Suprapubic skin (tissue), 4 donors: Measurements from ENCODE around the gene CACNG4. TPM values are rescaled to one million over a fixed set of nuclear protein-coding genes. Genes with fewer than 3 reads are reported as not detected.

Experiments used
- DNase-seq, 2 donors: peaks; one replicate each; pipeline ENCODE4 v3.0.0-alpha.2; 2019; ENCODE audit warnings: low spot score in 2 of 2
- H3K27ac ChIP-seq: fragments of 200-600 bp; sonication (generic); one replicate; pipeline ENCODE4 v1.5.1; 2019
- H3K27me3 ChIP-seq: fragments of 200-600 bp; sonication (generic); one replicate; pipeline ENCODE4 v1.5.1; 2019
- H3K36me3 ChIP-seq: fragments of 200-600 bp; sonication (generic); one replicate; pipeline ENCODE4 v1.5.1; 2019
- H3K4me1 ChIP-seq: fragments of 200-600 bp; sonication (generic); one replicate; pipeline ENCODE4 v1.5.1; 2019
- H3K4me3 ChIP-seq: fragments of 200-600 bp; sonication (generic); one replicate; pipeline ENCODE4 v1.5.1; 2019; ENCODE audit warnings: mild to moderate bottlenecking
- H3K9me3 ChIP-seq: fragments of 200-600 bp; sonication (generic); one replicate; pipeline ENCODE4 v1.5.1; 2019
- CTCF ChIP-seq, 2 donors: fragments of 200-600 bp in 1 of 2; fragments of 450-650 bp in 1 of 2; sonication (generic) in 1 of 2; IDR thresholded peaks; one replicate each; pipeline ENCODE4 v1.5.1; 2016 to 2019; ENCODE audit warnings: antibody characterized with exemption in 2 of 2, mild to moderate bottlenecking in 1 of 2, moderate library complexity in 1 of 2
- EP300 ChIP-seq: sonication (generic); formaldehyde crosslinking; IDR thresholded peaks from one replicate; pipeline ENCODE4 v1.6.1; 2017; ENCODE audit warnings: antibody characterized with exemption
- POLR2A ChIP-seq, 2 donors: fragments of 450-650 bp; IDR thresholded peaks; one replicate each; pipeline ENCODE4 v1.6.1; 2017; ENCODE audit warnings: antibody characterized with exemption in 2 of 2, mild to moderate bottlenecking in 2 of 2, moderate library complexity in 2 of 2
- POLR2AphosphoS5 ChIP-seq, 3 donors: sonication (generic); formaldehyde crosslinking; IDR thresholded peaks; one replicate each; pipeline ENCODE4 v1.6.1; 2017; ENCODE audit warnings: antibody characterized with exemption in 3 of 3
- WGBS: methylation state at CpG from one replicate; pipeline ENCODE4 v1.1.5; 2018; 5-methylcytosine and 5-hydroxymethylcytosine counted together
- total RNA-seq, 4 donors: library from RNA; depleted of rRNA; stranded (reverse); fragments of >200 nt; gene quantifications; one replicate each; pipeline ENCODE4 v1.1.0, GENCODE V29; 2016

The CACNG4 gene
- total RNA-seq, 4 donors from 2014 or later = 0.49 to 0.68 (median 0.51) TPM; not detected in 1

GRCh38 chr17:66948061-66948750 is 16.3 kb upstream of the CACNG4 start:
- Histone ChIP-seq H3K4me3 (no peak overlapping the region), H3K27ac (no peak overlapping the region), H3K36me3 (no peaks in the 10 kb centered on the region), H3K4me1 (peaks cover 29% of the 10 kb centered on the region), H3K27me3 (peaks cover 51% of the 10 kb centered on the region), H3K9me3 (no peaks in the 10 kb centered on the region)
- TF ChIP-seq CTCF (IDR thresholded peaks at IDR 0.05) (no peak), POLR2A (IDR thresholded peaks at IDR 0.05) (no peak), EP300 (no peak), POLR2AphosphoS5 (IDR thresholded peaks at IDR 0.05) (no peak)
- DNase-seq = no peak
- WGBS = 76% methylated on average over 11 of the region's 11 CpGs

- Histone ChIP-seq H3K36me3 (no peaks in the 10 kb centered on the region), H3K9me3 (no peaks in the 10 kb centered on the region), H3K27ac (no peak overlapping the region), H3K4me1 (peaks cover 29% of the 10 kb centered on the region), H3K4me3 (no peak overlapping the region), H3K27me3 (peaks cover 44% of the 10 kb centered on the region)
- DNase-seq = no peak
- TF ChIP-seq EP300 (no peak), CTCF (IDR thresholded peaks at IDR 0.05) (no peak), POLR2A (IDR thresholded peaks at IDR 0.05) (no peak), POLR2AphosphoS5 (IDR thresholded peaks at IDR 0.05) (no peak)
- WGBS = 73% methylated on average over 10 of the region's 10 CpGs
Measured at GRCh38 chr17:66949501-66949900, 15.0 kb upstream of the CACNG4 start.

- DNase-seq = no peak
- no peak for TF ChIP-seq CTCF (IDR thresholded peaks at IDR 0.05)
- TF ChIP-seq POLR2AphosphoS5 (IDR thresholded peaks at IDR 0.05) = no peak
- no peaks in the 10 kb centered on the region for H3K36me3 ChIP-seq
- 94% methylated on average over 3 of the region's 3 CpGs for WGBS
- no peak overlapping the region for H3K4me3 ChIP-seq
- peaks cover 38% of the 10 kb centered on the region for H3K27me3 ChIP-seq
- H3K9me3 ChIP-seq = no peaks in the 10 kb centered on the region
- no peak overlapping the region for H3K27ac ChIP-seq
- peaks cover 24% of the 10 kb centered on the region for H3K4me1 ChIP-seq
Measured at GRCh38 chr17:66950325-66950724, 14.2 kb upstream of the CACNG4 start.

GRCh38 chr17:66950886-66951604 is 13.5 kb upstream of the CACNG4 start:
- TF ChIP-seq POLR2A (IDR thresholded peaks at IDR 0.05) (no peak), CTCF (IDR thresholded peaks at IDR 0.05) (no peak), EP300 (no peak), POLR2AphosphoS5 (IDR thresholded peaks at IDR 0.05) (no peak)
- H3K9me3 ChIP-seq = no peaks in the 10 kb centered on the region
- no peak overlapping the region for H3K27ac ChIP-seq
- WGBS = 55% methylated on average over 6 of the region's 6 CpGs
- peaks cover 30% of the 10 kb centered on the region for H3K27me3 ChIP-seq
- peaks cover 20% of the 10 kb centered on the region for H3K4me1 ChIP-seq
- H3K36me3 ChIP-seq = no peaks in the 10 kb centered on the region
- no peak overlapping the region for H3K4me3 ChIP-seq
- DNase-seq = no peak

GRCh38 chr17:66951605-66951953 is 12.9 kb upstream of the CACNG4 start:
- no peak for DNase-seq
- WGBS = 55% methylated on average over 4 of the region's 4 CpGs
- H3K4me1 ChIP-seq = peaks cover 20% of the 10 kb centered on the region
- H3K36me3 ChIP-seq = no peaks in the 10 kb centered on the region
- no peaks in the 10 kb centered on the region for H3K9me3 ChIP-seq
- peaks cover 25% of the 10 kb centered on the region for H3K27me3 ChIP-seq
- no peak overlapping the region for H3K27ac ChIP-seq
- H3K4me3 ChIP-seq = no peak overlapping the region
- TF ChIP-seq POLR2A (IDR thresholded peaks at IDR 0.05) (no peak), POLR2AphosphoS5 (IDR thresholded peaks at IDR 0.05) (no peak), EP300 (no peak), CTCF (IDR thresholded peaks at IDR 0.05) (no peak)
